HepG2 (cell line): ENCODE results near the gene BRD1. TPM values are rescaled to one million over a fixed set of nuclear protein-coding genes. Genes with fewer than 3 reads are reported as not detected.

Experiments
- ATAC-seq: fragments of 200-7000 bp; cut with Tn5 transposase; 3 replicates; pipeline ENCODE4 v1.9.1; 2020; ENCODE audit warnings: mild to moderate bottlenecking, moderate library complexity
- BruUV-seq: library from RNA; stranded (reverse); fragments of 400-500 nt; replicated peaks from 2 replicates; lab custom pipeline; 2021; lab: Mats Ljungman, UMichigan
- CTCF ChIA-PET: fragments of 300-600 bp; formaldehyde crosslinking; extraction: SDS; loops from one replicate; lab custom pipeline; 2021; ENCODE audit warnings: low total read pairs, inconsistent platforms, low intra/inter-chr PET ratio; lab: Yijun Ruan, JAX
- POLR2A ChIA-PET: fragments of 350-600 bp; sonication (Branson Sonifier 250); formaldehyde crosslinking; loops from one replicate; lab custom pipeline; 2020; ENCODE audit warnings: antibody characterized with exemption, inconsistent platforms; lab: Yijun Ruan, JAX
- DNase-seq: peaks from one replicate; pipeline ENCODE4 v3.0.0-alpha.2; 2015; ENCODE audit warnings: low spot score
- FAIRE-seq: peaks from 3 replicates; lab custom pipeline; 2011; peaks lifted over from hg19 to GRCh38; lab: Jason Lieb, UNC
- H2AFZ ChIP-seq: one replicate; pipeline ENCODE4 v1.6.1; 2011; ENCODE audit warnings: low read length, inconsistent platforms
- H3K27ac ChIP-seq: fragments of 300-600 bp; 3 replicates; pipeline ENCODE4 v1.8.0; 2011; ENCODE audit warnings: mixed run types, mild to moderate bottlenecking, mixed read lengths, low read length, inconsistent platforms; ENCODE audit not compliant: insufficient read depth; ENCODE audit errors: extremely low read length
- H3K27me3 ChIP-seq, 2 experiments: fragments of 200-600 bp in 1 of 2; 2 replicates in 1 of 2; 3 replicates in 1 of 2; pipeline versions ENCODE4 v1.6.0 to v1.8.0; 2011; ENCODE audit warnings: low read length in 2 of 2, mild to moderate bottlenecking in 2 of 2, moderate library complexity in 2 of 2, inconsistent platforms in 1 of 2; ENCODE audit not compliant: insufficient read depth in 2 of 2, control insufficient read depth in 1 of 2
- H3K36me3 ChIP-seq, 2 experiments: fragments of 200-600 bp in 1 of 2; replicated peaks in 1 of 2; 2 replicates in 1 of 2; 3 replicates in 1 of 2; pipeline versions ENCODE4 v1.5.1 to v1.8.0; 2011; ENCODE audit warnings: low read length in 2 of 2, inconsistent platforms in 1 of 2; ENCODE audit not compliant: insufficient read depth in 2 of 2, control insufficient read depth in 1 of 2
- H3K4me1 ChIP-seq: 2 replicates; pipeline ENCODE4 v1.5.1; 2012; ENCODE audit warnings: low read length, inconsistent platforms; ENCODE audit not compliant: insufficient read depth
- H3K4me2 ChIP-seq: 2 replicates; pipeline ENCODE4 v1.6.0; 2011; ENCODE audit warnings: low read depth, low read length, inconsistent platforms
- H3K4me3 ChIP-seq, 3 experiments: fragments of 200-600 bp in 1 of 3; sonication (generic), shearing (Covaris generic) in 1 of 3; replicated peaks in 1 of 3; 2 replicates each; pipeline ENCODE4 v1.5.1; 2011 to 2016; ENCODE audit warnings: low read length in 3 of 3, inconsistent platforms in 2 of 3, low read depth in 2 of 3, mild to moderate bottlenecking in 2 of 3, control low read depth in 1 of 3, mixed read lengths in 1 of 3; ENCODE audit not compliant: insufficient read depth in 1 of 3
- H3K79me2 ChIP-seq: one replicate; pipeline ENCODE4 v1.6.1; 2011; ENCODE audit warnings: low read length, inconsistent platforms; ENCODE audit not compliant: insufficient read depth
- H3K9ac ChIP-seq: 2 replicates; pipeline ENCODE4 v1.6.0; 2011; ENCODE audit warnings: mild to moderate bottlenecking, low read depth, low read length, inconsistent platforms; ENCODE audit not compliant: insufficient read depth
- H3K9me3 ChIP-seq: 2 replicates; pipeline ENCODE4 v1.5.1; 2012; ENCODE audit warnings: mild to moderate bottlenecking, low read length
- H4K20me1 ChIP-seq: 2 replicates; pipeline ENCODE4 v1.6.0; 2011; ENCODE audit warnings: inconsistent platforms, mild to moderate bottlenecking, low read length, moderate library complexity; ENCODE audit not compliant: insufficient read depth
- ATRX ChIP-seq: sonication (generic); formaldehyde crosslinking; IDR thresholded peaks from 2 replicates; pipeline ENCODE4 v1.4.0; 2020; ENCODE audit warnings: missing genetic modification reagents, borderline replicate concordance
- MAF1 ChIP-seq: sonication (generic); formaldehyde crosslinking; IDR thresholded peaks from 2 replicates; pipeline ENCODE4 v1.5.0; 2020; ENCODE audit warnings: missing genetic modification reagents, borderline replicate concordance
- MBNL3 ChIP-seq: fragments of 250-450 bp; sonication (Bioruptor Pico); conservative IDR thresholded peaks from 2 replicates; pipeline ENCODE4 v1.8.0; 2022; ENCODE audit warnings: mild to moderate bottlenecking, inconsistent platforms
- PRDM4 ChIP-seq: sonication (generic); formaldehyde crosslinking; IDR thresholded peaks from 2 replicates; pipeline ENCODE4 v1.9.0; 2021; ENCODE audit warnings: missing genetic modification reagents, borderline replicate concordance
- SMAD9 ChIP-seq: sonication (generic); formaldehyde crosslinking; IDR thresholded peaks from 2 replicates; pipeline ENCODE4 v1.5.1; 2020; ENCODE audit warnings: mild to moderate bottlenecking, missing genetic modification reagents
- TAF1 ChIP-seq: sonication (generic); formaldehyde crosslinking; IDR thresholded peaks from 2 replicates; pipeline ENCODE4 v1.4.0; 2020; ENCODE audit warnings: missing genetic modification reagents
- ZC3H4 ChIP-seq: sonication (generic); formaldehyde crosslinking; IDR thresholded peaks from 2 replicates; pipeline ENCODE4 v1.4.0; 2020; ENCODE audit warnings: missing genetic modification reagents, borderline replicate concordance
- ZFP36L2 ChIP-seq: sonication (generic); formaldehyde crosslinking; IDR thresholded peaks from 2 replicates; pipeline ENCODE4 v1.4.0; 2020; ENCODE audit warnings: missing genetic modification reagents
- ZFP90 ChIP-seq: sonication (generic); formaldehyde crosslinking; IDR thresholded peaks from 2 replicates; pipeline ENCODE4 v1.8.0; 2022; ENCODE audit warnings: missing genetic modification reagents, mild to moderate bottlenecking, inconsistent platforms, borderline replicate concordance
- ZKSCAN8 ChIP-seq: IDR thresholded peaks from 2 replicates; pipeline ENCODE4 v1.6.1; 2016; ENCODE audit warnings: borderline replicate concordance, missing genetic modification reagents, missing compliant biosample characterization
- ZNF740 ChIP-seq: sonication (generic); formaldehyde crosslinking; IDR thresholded peaks from 2 replicates; pipeline ENCODE4 v1.4.0; 2020; ENCODE audit warnings: missing genetic modification reagents
- WGBS: methylation state at CpG from one replicate; pipeline ENCODE4 v1.1.6; 2017; ENCODE audit warnings: low lambda C conversion rate; 5-methylcytosine and 5-hydroxymethylcytosine counted together
- in situ Hi-C: cut with HindIII; loops from 2 replicates; pipeline ENCODE4 v1.10.0; 2017; ENCODE audit warnings: low pct_unique_long_range_greater_than_20kb; ENCODE audit not compliant: extremely low pct_ligation_motif_present
- intact Hi-C: fragments of 100-400 bp; cut with micrococcal nuclease; formaldehyde crosslinking; loops from one replicate; pipeline ENCODE4 v1.10.0; 2022; ENCODE audit not compliant: unreplicated experiment
- polyA plus RNA-seq, 8 experiments: library from polyadenylated mRNA; depleted of rRNA in 3 of 8; stranded (reverse) in 7 of 8; unstranded in 1 of 8; fragments of >200 nt; fragmentation: Illumina TruSeq in 4 of 8; extraction: Trizol in 4 of 8; gene quantifications; 2 replicates each; pipeline versions ENCODE4 v1.2.1 to v1.2.3, GENCODE V29; 2011 to 2016; ENCODE audit warnings: low read depth in 4 of 8, missing spikeins in 1 of 8, mixed read lengths in 1 of 8; ENCODE audit not compliant: insufficient read depth in 1 of 8
- total RNA-seq, 5 experiments: library from RNA; depleted of rRNA; stranded (reverse); fragments of >200 nt; fragmentation: Illumina TruSeq; extraction: Trizol; gene quantifications; 2 replicates each; pipeline ENCODE4 v1.2.3, GENCODE V29; 2016; ENCODE audit warnings: low read depth in 1 of 5
- TF ChIP-seq, protein P1 (sequence below): sonication (generic); formaldehyde crosslinking; conservative IDR thresholded peaks from 2 replicates; pipeline ENCODE4 v1.8.0; 2022; ENCODE audit warnings: mild to moderate bottlenecking, moderate library complexity, missing genetic modification reagents

The BRD1 gene
- total and polyA plus RNA-seq, 2 of the 13 experiments (the other 11 are each of a cell fraction or from before 2014, with no cell fraction given): 5.1 to 12.0 TPM

GRCh38 chr22:49845241-49845640, 17.6 kb upstream of the BRD1 start:
- Histone ChIP-seq H3K27me3 (peaks cover 11 to 44% of the 10 kb centered on the region in 2 experiments; a peak in 4 of 5 replicates), H3K9me3 (no peaks in the 10 kb centered on the region), H3K79me2 (no peaks in the 10 kb centered on the region), H3K27ac (no peak overlapping the region), H3K4me3 (no peak overlapping the region), H2AFZ (no peak overlapping the region), H4K20me1 (no peaks in the 10 kb centered on the region), H3K9ac (no peak overlapping the region), H3K4me1 (peaks cover 21% of the 10 kb centered on the region), H3K36me3 (no peaks in the 10 kb centered on the region), H3K4me2 (no peak overlapping the region)
- FAIRE-seq (no peak), ATAC-seq (no peak), DNase-seq (no peak)
- ChIA-PET POLR2A (no interaction called here), CTCF (no interaction called here)
- intact Hi-C loops (no loop called here), in situ Hi-C loops (no loop called here)
- no peak for TF ChIP-seq ZNF740
- BruUV-seq: no TSS peak
- WGBS: 66% methylated on average over 16 of the region's 16 CpGs

- peaks cover 0 to 29% of the 10 kb centered on the region in 2 experiments; a peak in 4 of 5 replicates for H3K27me3 ChIP-seq
- peaks cover 4% of the 10 kb centered on the region; the same call in 1 of the 2 replicates for H3K4me1 ChIP-seq
- H3K27ac ChIP-seq: no peak overlapping the region
- H3K79me2 ChIP-seq: no peaks in the 10 kb centered on the region
- no peak overlapping the region for H3K9ac ChIP-seq
- H2AFZ ChIP-seq: no peak overlapping the region
- H3K36me3 ChIP-seq: no peaks in the 10 kb centered on the region
- TF ChIP-seq MAF1 (no peak), TAF1 (CRISPR knock-in tag) (no peak), MBNL3 (CRISPR knock-in tag) (no peak), PRDM4 (CRISPR knock-in tag) (no peak), ATRX (CRISPR knock-in tag) (no peak), ZFP90 (CRISPR knock-in tag) (no peak), ZKSCAN8 (CRISPR knock-in tag) (no peak), ZC3H4 (no peak), SMAD9 (CRISPR knock-in tag) (no peak), ZFP36L2 (CRISPR knock-in tag) (no peak)
- TF ChIP-seq, protein P1, sequence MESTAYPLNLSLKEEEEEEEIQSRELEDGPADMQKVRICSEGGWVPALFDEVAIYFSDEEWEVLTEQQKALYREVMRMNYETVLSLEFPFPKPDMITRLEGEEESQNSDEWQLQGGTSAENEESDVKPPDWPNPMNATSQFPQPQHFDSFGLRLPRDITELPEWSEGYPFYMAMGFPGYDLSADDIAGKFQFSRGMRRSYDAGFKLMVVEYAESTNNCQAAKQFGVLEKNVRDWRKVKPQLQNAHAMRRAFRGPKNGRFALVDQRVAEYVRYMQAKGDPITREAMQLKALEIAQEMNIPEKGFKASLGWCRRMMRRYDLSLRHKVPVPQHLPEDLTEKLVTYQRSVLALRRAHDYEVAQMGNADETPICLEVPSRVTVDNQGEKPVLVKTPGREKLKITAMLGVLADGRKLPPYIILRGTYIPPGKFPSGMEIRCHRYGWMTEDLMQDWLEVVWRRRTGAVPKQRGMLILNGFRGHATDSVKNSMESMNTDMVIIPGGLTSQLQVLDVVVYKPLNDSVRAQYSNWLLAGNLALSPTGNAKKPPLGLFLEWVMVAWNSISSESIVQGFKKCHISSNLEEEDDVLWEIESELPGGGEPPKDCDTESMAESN: no peak
- no peaks in the 10 kb centered on the region for H3K9me3 ChIP-seq
- no peak overlapping the region for H3K4me3 ChIP-seq
- no peak for DNase-seq
- WGBS: 70% methylated on average over 22 of the region's 29 CpGs
- POLR2A ChIA-PET: no interaction called here
- intact Hi-C loops (no loop called here), in situ Hi-C loops (no loop called here)
- no TSS peak for BruUV-seq
- no peak for ATAC-seq
- no peaks in the 10 kb centered on the region for H4K20me1 ChIP-seq
- CTCF ChIA-PET: no interaction called here
- no peak for FAIRE-seq
- no peak overlapping the region for H3K4me2 ChIP-seq
These were observed 11.4 kb upstream of the BRD1 start for GRCh38 chr22:49838771-49839717.
